Activated T-cell treated with anti-CD3 and anti-CD28 coated beads, Interleukin-2, amount 50 U/mL, for 24 hours (primary cell): ENCODE data around the gene SPATA16.
"Not testable (repeated sequence)": the region's sequence is repeated elsewhere in the genome, so short reads cannot be mapped to it uniquely, and the experiment has no call there.

Experiments
- DNase-seq: peaks from one replicate; pipeline ENCODE4 v3.0.0-alpha.2; 2020
- H3K27ac Mint-ChIP-seq: 2 replicates; pipeline ENCODE4 v1.8.0; 2020; ENCODE audit warnings: mild to moderate bottlenecking, mixed read lengths
- H3K27me3 Mint-ChIP-seq: 2 replicates; pipeline ENCODE4 v1.8.0; 2020; ENCODE audit warnings: mixed read lengths
- H3K36me3 Mint-ChIP-seq: 2 replicates; pipeline ENCODE4 v1.8.0; 2020; ENCODE audit warnings: low read depth, mixed read lengths
- H3K4me1 Mint-ChIP-seq: 2 replicates; pipeline ENCODE4 v1.8.0; 2020; ENCODE audit warnings: low read depth, mixed read lengths
- H3K4me3 Mint-ChIP-seq: 2 replicates; pipeline ENCODE4 v1.8.0; 2020; ENCODE audit warnings: mild to moderate bottlenecking, moderate library complexity, mixed read lengths
- H3K9me3 Mint-ChIP-seq: 2 replicates; pipeline ENCODE4 v1.8.0; 2020; ENCODE audit warnings: mixed read lengths

The SPATA16 gene

GRCh38 chr3:172877011-172877410 lies 264.0 kb downstream of the SPATA16 start:
- no peak overlapping the region for H3K4me3 Mint-ChIP-seq
- no peaks in the 10 kb centered on the region for H3K27me3 Mint-ChIP-seq
- no peak for DNase-seq
- no peaks in the 10 kb centered on the region for H3K36me3 Mint-ChIP-seq
- H3K27ac Mint-ChIP-seq = no peak overlapping the region
- H3K4me1 Mint-ChIP-seq = no peaks in the 10 kb centered on the region
- H3K9me3 Mint-ChIP-seq = peaks cover 16% of the 10 kb centered on the region

- H3K4me3 Mint-ChIP-seq = no peak overlapping the region
- DNase-seq = no peak
- H3K27ac Mint-ChIP-seq = no peak overlapping the region
- no peaks in the 10 kb centered on the region for H3K36me3 Mint-ChIP-seq
- H3K4me1 Mint-ChIP-seq = no peaks in the 10 kb centered on the region
- no peaks in the 10 kb centered on the region for H3K27me3 Mint-ChIP-seq
- peaks cover 14% of the 10 kb centered on the region for H3K9me3 Mint-ChIP-seq
Measured at GRCh38 chr3:172876297-172876696, 264.7 kb downstream of the SPATA16 start.

GRCh38 chr3:172875039-172875438 lies 266.0 kb downstream of the SPATA16 start:
- H3K4me3 Mint-ChIP-seq = no peak overlapping the region
- H3K36me3 Mint-ChIP-seq = no peaks in the 10 kb centered on the region
- no peak for DNase-seq
- H3K9me3 Mint-ChIP-seq = peaks cover 11% of the 10 kb centered on the region
- no peaks in the 10 kb centered on the region for H3K4me1 Mint-ChIP-seq
- H3K27ac Mint-ChIP-seq = no peak overlapping the region
- no peaks in the 10 kb centered on the region for H3K27me3 Mint-ChIP-seq

GRCh38 chr3:172869784-172870518 lies 271.1 kb downstream of the SPATA16 start:
- H3K27me3 Mint-ChIP-seq = no peaks in the 10 kb centered on the region
- no peaks in the 10 kb centered on the region for H3K36me3 Mint-ChIP-seq
- no peak overlapping the region for H3K27ac Mint-ChIP-seq
- no peak for DNase-seq
- no peak overlapping the region for H3K4me3 Mint-ChIP-seq
- no peaks in the 10 kb centered on the region for H3K9me3 Mint-ChIP-seq
- no peaks in the 10 kb centered on the region for H3K4me1 Mint-ChIP-seq

- DNase-seq = no peak
- H3K9me3 Mint-ChIP-seq = no peaks in the 10 kb centered on the region
- H3K4me1 Mint-ChIP-seq = no peaks in the 10 kb centered on the region
- H3K27ac Mint-ChIP-seq = no peak overlapping the region
- no peak overlapping the region for H3K4me3 Mint-ChIP-seq
- no peaks in the 10 kb centered on the region for H3K27me3 Mint-ChIP-seq
- no peaks in the 10 kb centered on the region for H3K36me3 Mint-ChIP-seq
Measured at GRCh38 chr3:172869368-172869771, 271.7 kb downstream of the SPATA16 start.

- Mint-ChIP-seq H3K27ac (no peak overlapping the region), H3K4me3 (no peak overlapping the region), H3K36me3 (no peaks in the 10 kb centered on the region), H3K27me3 (no peaks in the 10 kb centered on the region), H3K9me3 (no peaks in the 10 kb centered on the region), H3K4me1 (no peaks in the 10 kb centered on the region)
- DNase-seq = no peak
Measured at GRCh38 chr3:172868582-172869200, 272.3 kb downstream of the SPATA16 start.

GRCh38 chr3:172866726-172867350 lies 274.2 kb downstream of the SPATA16 start:
- H3K36me3 Mint-ChIP-seq, H3K27me3 Mint-ChIP-seq, H3K4me1 Mint-ChIP-seq, H3K9me3 Mint-ChIP-seq, DNase-seq, H3K4me3 Mint-ChIP-seq, H3K27ac Mint-ChIP-seq: not testable (repeated sequence)

- Mint-ChIP-seq H3K36me3 (no peaks in the 10 kb centered on the region), H3K27ac (no peak overlapping the region), H3K4me3 (no peak overlapping the region), H3K27me3 (no peaks in the 10 kb centered on the region), H3K9me3 (no peaks in the 10 kb centered on the region), H3K4me1 (no peaks in the 10 kb centered on the region)
- DNase-seq = no peak
Measured at GRCh38 chr3:172859041-172859440, 282.0 kb downstream of the SPATA16 start.

- no peaks in the 10 kb centered on the region for H3K4me1 Mint-ChIP-seq
- no peak overlapping the region for H3K27ac Mint-ChIP-seq
- H3K4me3 Mint-ChIP-seq = no peak overlapping the region
- no peaks in the 10 kb centered on the region for H3K27me3 Mint-ChIP-seq
- H3K36me3 Mint-ChIP-seq = no peaks in the 10 kb centered on the region
- DNase-seq = no peak
- no peaks in the 10 kb centered on the region for H3K9me3 Mint-ChIP-seq
Measured at GRCh38 chr3:172856795-172857742, 284.0 kb downstream of the SPATA16 start.

- Mint-ChIP-seq H3K4me1 (no peaks in the 10 kb centered on the region), H3K27ac (no peak overlapping the region), H3K36me3 (no peaks in the 10 kb centered on the region), H3K4me3 (no peak overlapping the region), H3K9me3 (no peaks in the 10 kb centered on the region), H3K27me3 (peaks cover 2% of the 10 kb centered on the region)
- DNase-seq = no peak
Measured at GRCh38 chr3:172855037-172855436, 286.0 kb downstream of the SPATA16 start.

- H3K36me3 Mint-ChIP-seq = no peaks in the 10 kb centered on the region
- no peaks in the 10 kb centered on the region for H3K9me3 Mint-ChIP-seq
- no peaks in the 10 kb centered on the region for H3K4me1 Mint-ChIP-seq
- no peak overlapping the region for H3K27ac Mint-ChIP-seq
- DNase-seq = no peak
- no peak overlapping the region for H3K4me3 Mint-ChIP-seq
- H3K27me3 Mint-ChIP-seq = peaks cover 3% of the 10 kb centered on the region
Measured at GRCh38 chr3:172853921-172854666, 286.9 kb downstream of the SPATA16 start.

- no peaks in the 10 kb centered on the region for H3K36me3 Mint-ChIP-seq
- no peaks in the 10 kb centered on the region for H3K4me1 Mint-ChIP-seq
- H3K27me3 Mint-ChIP-seq = peaks cover 3% of the 10 kb centered on the region
- H3K9me3 Mint-ChIP-seq = no peaks in the 10 kb centered on the region
- no peak overlapping the region for H3K27ac Mint-ChIP-seq
- DNase-seq = no peak
- H3K4me3 Mint-ChIP-seq = no peak overlapping the region
Measured at GRCh38 chr3:172853005-172853404, 288.0 kb downstream of the SPATA16 start.

GRCh38 chr3:172848910-172849309 lies 292.1 kb downstream of the SPATA16 start:
- no peak overlapping the region for H3K4me3 Mint-ChIP-seq
- H3K9me3 Mint-ChIP-seq = no peaks in the 10 kb centered on the region
- H3K27me3 Mint-ChIP-seq = peaks cover 6% of the 10 kb centered on the region
- H3K4me1 Mint-ChIP-seq = peaks cover 6% of the 10 kb centered on the region
- H3K36me3 Mint-ChIP-seq = no peaks in the 10 kb centered on the region
- no peak overlapping the region for H3K27ac Mint-ChIP-seq
- no peak for DNase-seq

- no peak overlapping the region for H3K27ac Mint-ChIP-seq
- no peak overlapping the region for H3K4me3 Mint-ChIP-seq
- no peaks in the 10 kb centered on the region for H3K36me3 Mint-ChIP-seq
- H3K4me1 Mint-ChIP-seq = peaks cover 6% of the 10 kb centered on the region
- H3K9me3 Mint-ChIP-seq = no peaks in the 10 kb centered on the region
- DNase-seq = no peak
- H3K27me3 Mint-ChIP-seq = peaks cover 12% of the 10 kb centered on the region
Measured at GRCh38 chr3:172847292-172847691, 293.7 kb downstream of the SPATA16 start.
